Activated B cell treated with CpG ODN at 0.5 μM for 24 hours (primary cell): Measurements from ENCODE around the gene GNA14. TPM values are rescaled to one million over a fixed set of nuclear protein-coding genes. Genes with fewer than 3 reads are reported as not detected.

Source experiments
- ATAC-seq: fragments of 200-7000 bp; cut with Tn5 transposase; one replicate; pipeline ENCODE4 v1.10.0; 2021; ENCODE audit warnings: low read depth, mild to moderate bottlenecking, moderate library complexity
- CTCF ChIA-PET: fragments of 350-600 bp; sonication (Branson Sonifier 250); formaldehyde crosslinking; loops from one replicate; lab custom pipeline; 2021; ENCODE audit warnings: antibody characterized with exemption; lab: Charles Lee
- POLR2A ChIA-PET: fragments of 350-600 bp; sonication (Branson Sonifier 250); formaldehyde crosslinking; loops from one replicate; lab custom pipeline; 2021; ENCODE audit warnings: antibody characterized with exemption; lab: Charles Lee
- DNase-seq: peaks from one replicate; pipeline ENCODE4 v3.0.0; 2022
- H3K27ac Mint-ChIP-seq: one replicate; pipeline ENCODE4 v1.8.0; 2020; ENCODE audit warnings: mixed read lengths
- H3K27me3 Mint-ChIP-seq: one replicate; pipeline ENCODE4 v1.8.0; 2021; ENCODE audit warnings: mixed read lengths
- H3K36me3 Mint-ChIP-seq: one replicate; pipeline ENCODE4 v1.8.0; 2021; ENCODE audit warnings: low read depth, mixed read lengths
- H3K4me1 Mint-ChIP-seq: one replicate; pipeline ENCODE4 v1.8.0; 2021; ENCODE audit warnings: mixed read lengths
- H3K4me3 Mint-ChIP-seq: one replicate; pipeline ENCODE4 v1.8.0; 2020; ENCODE audit warnings: mild to moderate bottlenecking, mixed read lengths
- H3K9me3 Mint-ChIP-seq: one replicate; pipeline ENCODE4 v1.8.0; 2020; ENCODE audit warnings: mixed read lengths
- intact Hi-C: fragments of 100-400 bp; cut with micrococcal nuclease; formaldehyde crosslinking; loops from one replicate; pipeline ENCODE4 v1.15.1; 2024
- total RNA-seq: library from RNA; stranded (reverse); gene quantifications from 2 replicates; pipeline ENCODE4 v1.2.3, GENCODE V29; 2022
- TF ChIP-seq, protein P1 (sequence below): fragments of 200-600 bp; IDR thresholded peaks from one replicate; pipeline ENCODE4 v1.8.0; 2022; ENCODE audit warnings: antibody characterized with exemption, mild to moderate bottlenecking

GNA14 gene
- total RNA-seq, 1 donor from 2014 or later = not detected

DNA sequence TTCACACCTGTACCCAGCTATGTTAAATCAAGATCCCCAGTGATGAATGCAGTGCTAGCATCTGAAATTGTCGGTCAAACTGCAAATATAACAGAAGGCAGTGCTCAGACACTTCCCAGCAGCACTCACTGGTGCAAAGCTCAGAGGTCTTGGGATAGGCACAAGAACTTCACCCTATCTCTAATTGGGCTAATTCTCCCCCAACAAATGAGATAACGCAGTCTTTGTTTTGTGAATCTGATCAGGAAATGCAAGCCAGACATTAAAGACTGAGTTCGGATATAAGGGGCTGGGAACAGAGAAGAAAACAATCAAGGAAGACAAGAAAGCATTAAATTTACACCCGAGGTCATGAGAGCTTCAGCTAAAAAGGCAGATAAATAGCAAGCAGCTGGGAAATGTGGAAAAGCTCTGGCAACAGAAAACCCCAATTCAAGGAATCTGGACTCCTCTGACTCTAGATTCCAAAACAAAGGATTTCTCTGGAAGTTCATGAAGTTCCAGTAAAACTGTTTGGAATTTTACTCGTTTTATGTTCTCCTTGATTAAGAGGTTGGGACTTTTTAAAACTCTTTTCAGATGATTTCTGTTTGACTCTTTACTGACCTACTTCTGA lies 65.1 kb downstream of the GNA14 start:
- TF ChIP-seq, protein P1, sequence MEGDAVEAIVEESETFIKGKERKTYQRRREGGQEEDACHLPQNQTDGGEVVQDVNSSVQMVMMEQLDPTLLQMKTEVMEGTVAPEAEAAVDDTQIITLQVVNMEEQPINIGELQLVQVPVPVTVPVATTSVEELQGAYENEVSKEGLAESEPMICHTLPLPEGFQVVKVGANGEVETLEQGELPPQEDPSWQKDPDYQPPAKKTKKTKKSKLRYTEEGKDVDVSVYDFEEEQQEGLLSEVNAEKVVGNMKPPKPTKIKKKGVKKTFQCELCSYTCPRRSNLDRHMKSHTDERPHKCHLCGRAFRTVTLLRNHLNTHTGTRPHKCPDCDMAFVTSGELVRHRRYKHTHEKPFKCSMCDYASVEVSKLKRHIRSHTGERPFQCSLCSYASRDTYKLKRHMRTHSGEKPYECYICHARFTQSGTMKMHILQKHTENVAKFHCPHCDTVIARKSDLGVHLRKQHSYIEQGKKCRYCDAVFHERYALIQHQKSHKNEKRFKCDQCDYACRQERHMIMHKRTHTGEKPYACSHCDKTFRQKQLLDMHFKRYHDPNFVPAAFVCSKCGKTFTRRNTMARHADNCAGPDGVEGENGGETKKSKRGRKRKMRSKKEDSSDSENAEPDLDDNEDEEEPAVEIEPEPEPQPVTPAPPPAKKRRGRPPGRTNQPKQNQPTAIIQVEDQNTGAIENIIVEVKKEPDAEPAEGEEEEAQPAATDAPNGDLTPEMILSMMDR = no peak
- DNase-seq = no peak
- Mint-ChIP-seq H3K9me3 (no peaks in the 10 kb centered on the region), H3K36me3 (no peaks in the 10 kb centered on the region), H3K4me1 (no peaks in the 10 kb centered on the region), H3K27ac (no peak overlapping the region), H3K27me3 (no peaks in the 10 kb centered on the region), H3K4me3 (no peak overlapping the region)
- CTCF ChIA-PET = no interaction called here
- intact Hi-C loops = no loop called here
- no peak for ATAC-seq
- POLR2A ChIA-PET = no interaction called here

DNA sequence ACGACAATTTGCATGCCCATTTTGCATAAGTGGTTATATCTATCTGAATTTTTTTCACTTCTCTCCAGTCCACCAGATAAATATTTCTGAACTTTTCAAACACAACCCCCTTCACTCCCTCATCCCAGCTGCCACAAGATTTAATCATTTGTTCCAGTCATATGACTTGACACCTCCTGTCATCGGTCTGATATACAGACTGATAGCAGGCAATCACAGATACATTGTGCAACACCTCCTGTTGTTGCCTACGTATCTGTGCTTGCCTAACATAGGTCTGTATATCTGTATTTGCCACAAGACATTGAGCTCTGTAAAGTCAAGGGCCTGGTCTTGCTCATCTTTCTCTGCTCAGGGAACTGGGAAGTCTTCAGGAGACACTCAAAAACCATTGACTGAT lies 65.6 kb downstream of the GNA14 start:
- no peaks in the 10 kb centered on the region for H3K36me3 Mint-ChIP-seq
- no peaks in the 10 kb centered on the region for H3K27me3 Mint-ChIP-seq
- no peak overlapping the region for H3K4me3 Mint-ChIP-seq
- no peaks in the 10 kb centered on the region for H3K9me3 Mint-ChIP-seq
- H3K27ac Mint-ChIP-seq = no peak overlapping the region
- DNase-seq = no peak
- ATAC-seq = no peak
- TF ChIP-seq, protein P1 = no peak
- H3K4me1 Mint-ChIP-seq = no peaks in the 10 kb centered on the region
- ChIA-PET CTCF (no interaction called here), POLR2A (no interaction called here)
- intact Hi-C loops = no loop called here

DNA sequence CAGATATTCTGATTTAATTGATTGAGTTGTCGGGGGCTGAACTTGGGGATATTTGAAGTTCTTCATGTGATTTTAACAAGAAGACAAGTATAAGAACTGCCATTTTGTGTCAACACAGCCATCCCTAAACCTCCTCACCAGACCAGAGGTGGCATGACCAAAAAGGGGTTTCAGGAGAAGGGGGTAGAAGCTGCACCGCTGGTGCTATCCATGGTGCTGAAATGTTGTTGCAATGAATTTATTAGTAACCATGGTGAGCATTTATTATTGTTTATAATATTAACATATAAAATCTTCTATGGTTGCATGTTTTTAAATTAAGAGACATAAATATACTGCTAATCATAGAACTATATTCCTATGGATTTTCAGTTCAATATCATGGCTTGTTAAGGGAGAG lies 72.3 kb downstream of the GNA14 start:
- CTCF ChIA-PET = no interaction called here
- DNase-seq = no peak
- no peaks in the 10 kb centered on the region for H3K27me3 Mint-ChIP-seq

DNA sequence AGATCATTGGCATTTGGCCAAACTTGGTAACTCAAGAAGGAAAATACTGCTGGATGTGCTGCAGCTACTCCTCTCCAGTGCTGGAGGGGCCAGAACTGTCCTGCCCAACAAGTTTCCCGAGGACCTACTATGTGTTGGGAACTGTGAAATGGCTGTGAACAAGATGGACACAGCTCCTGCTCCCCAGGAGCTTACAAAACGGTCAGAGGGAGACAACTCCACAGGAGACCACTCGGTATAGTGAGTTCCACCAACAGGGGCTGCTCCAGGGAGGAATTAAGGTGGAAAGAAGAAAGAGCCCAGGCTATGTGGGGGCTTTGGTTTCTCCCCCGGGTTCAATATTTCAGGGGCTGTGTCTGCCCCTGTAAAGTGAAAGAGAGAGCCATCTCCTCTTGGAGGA lies 78.8 kb downstream of the GNA14 start:
- CTCF ChIA-PET = no interaction called here
- no peaks in the 10 kb centered on the region for H3K36me3 Mint-ChIP-seq
- ATAC-seq = no peak
- no peaks in the 10 kb centered on the region for H3K9me3 Mint-ChIP-seq
- DNase-seq = no peak
- H3K27me3 Mint-ChIP-seq = no peaks in the 10 kb centered on the region
- POLR2A ChIA-PET = no interaction called here
- H3K4me1 Mint-ChIP-seq = no peaks in the 10 kb centered on the region
- intact Hi-C loops = no loop called here
- no peak overlapping the region for H3K27ac Mint-ChIP-seq
- TF ChIP-seq, protein P1 = no peak
- no peak overlapping the region for H3K4me3 Mint-ChIP-seq

More for the DNA sequence above, 72.3 kb downstream of the GNA14 start:
- intact Hi-C loops = no loop called here
- Mint-ChIP-seq H3K9me3 (no peaks in the 10 kb centered on the region), H3K36me3 (no peaks in the 10 kb centered on the region), H3K4me1 (no peaks in the 10 kb centered on the region), H3K4me3 (no peak overlapping the region), H3K27ac (no peak overlapping the region)
- no peak for ATAC-seq
- TF ChIP-seq, protein P1 = no peak
- POLR2A ChIA-PET = no interaction called here

DNA sequence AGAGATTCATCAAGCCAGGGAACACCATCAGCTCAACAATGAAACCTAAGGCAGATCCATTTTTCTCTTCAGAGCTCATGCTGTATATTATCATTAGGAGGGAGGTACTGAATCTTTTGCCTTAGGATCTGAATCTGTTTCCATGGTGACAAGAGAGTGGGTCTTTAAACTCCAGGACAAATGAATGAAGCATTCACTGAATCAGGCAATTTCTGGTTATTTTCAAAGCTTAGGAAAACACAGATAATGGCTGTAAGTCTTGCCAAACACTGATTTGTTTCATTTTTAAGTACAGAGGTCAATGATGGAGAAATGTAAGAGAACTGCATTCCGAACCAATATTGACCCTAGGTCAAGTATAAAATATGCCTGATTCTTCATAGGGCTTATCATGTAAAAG lies 84.9 kb downstream of the GNA14 start:
- ATAC-seq (no peak), DNase-seq (no peak)
- Mint-ChIP-seq H3K9me3 (no peaks in the 10 kb centered on the region), H3K27ac (no peak overlapping the region), H3K27me3 (no peaks in the 10 kb centered on the region), H3K4me3 (no peak overlapping the region), H3K36me3 (no peaks in the 10 kb centered on the region), H3K4me1 (no peaks in the 10 kb centered on the region)
- TF ChIP-seq, protein P1 = no peak
- ChIA-PET POLR2A (no interaction called here), CTCF (no interaction called here)
- intact Hi-C loops = no loop called here
